Hematopoietic multipotent progenitor cell treated with erythropoietin and hydrocortisone succinate and interleukin-3 and kit ligand, for 15 days (in vitro differentiated cells): ENCODE data around the gene CELSR1.

Experiments used
- DNase-seq: peaks from one replicate; pipeline ENCODE4 v3.0.0-alpha.2; 2015; ENCODE audit warnings: low spot score

CELSR1 gene

GRCh38 chr22:46374663-46375474, 162.6 kb downstream of the CELSR1 start:
- no peak for DNase-seq

GRCh38 chr22:46373921-46374662, 163.3 kb downstream of the CELSR1 start:
- DNase-seq = no peak

- DNase-seq = no peak
Observed at GRCh38 chr22:46373159-46373558, 164.3 kb downstream of the CELSR1 start.

GRCh38 chr22:46372686-46373085, 164.7 kb downstream of the CELSR1 start:
- DNase-seq = no peak

GRCh38 chr22:46371623-46372226, 165.7 kb downstream of the CELSR1 start:
- DNase-seq = no peak

GRCh38 chr22:46370584-46371291, 166.7 kb downstream of the CELSR1 start:
- no peak for DNase-seq

GRCh38 chr22:46369716-46370583, 167.5 kb downstream of the CELSR1 start:
- DNase-seq = no peak

GRCh38 chr22:46368871-46369715, 168.3 kb downstream of the CELSR1 start:
- no peak for DNase-seq

- DNase-seq = no peak
Observed at GRCh38 chr22:46368422-46368821, 169.0 kb downstream of the CELSR1 start.

- DNase-seq = peak; percentile 51
Observed at GRCh38 chr22:46367707-46368191, 169.7 kb downstream of the CELSR1 start.

GRCh38 chr22:46366801-46367706, 170.4 kb downstream of the CELSR1 start:
- DNase-seq = no peak

- no peak for DNase-seq
Observed at GRCh38 chr22:46366327-46366731, 171.1 kb downstream of the CELSR1 start.

GRCh38 chr22:46365166-46365624, 172.2 kb downstream of the CELSR1 start:
- no peak for DNase-seq

GRCh38 chr22:46364341-46365165, 172.9 kb downstream of the CELSR1 start:
- DNase-seq = no peak

- DNase-seq = no peak
Observed at GRCh38 chr22:46363611-46364321, 173.7 kb downstream of the CELSR1 start.

- no peak for DNase-seq
Observed at GRCh38 chr22:46362934-46363515, 174.4 kb downstream of the CELSR1 start.
